NCI-H2107 treated with DMSO at 0.1 percent for 48 hours (cell line): ENCODE data around the gene BMPER.

ENCODE experiments used
- DNase-seq: peaks from one replicate; lab custom pipeline; 2025; ENCODE audit not compliant: unreplicated experiment; lab: John Stamatoyannopoulos, UW

The BMPER gene

DNA sequence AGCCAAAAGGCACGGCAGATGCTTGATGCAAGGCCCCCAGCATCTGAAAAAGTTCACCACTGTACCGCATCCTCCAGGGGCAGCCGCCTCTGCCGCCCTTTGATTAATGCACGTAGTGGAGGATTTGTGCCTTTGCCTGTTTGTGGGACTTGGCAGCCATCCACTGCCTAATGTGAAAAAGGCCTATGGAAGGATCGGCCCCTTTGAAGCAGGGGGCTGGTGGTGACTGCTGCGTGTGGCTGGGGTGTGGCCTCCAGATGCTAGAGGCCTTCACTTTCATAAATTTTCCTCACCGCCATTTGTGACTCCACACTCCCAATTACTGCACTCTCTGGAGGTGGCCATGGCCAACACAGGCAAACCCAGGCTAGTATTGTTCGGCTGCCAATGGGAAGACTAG, 226.0 kb downstream of the BMPER start:
- no peak for DNase-seq

DNA sequence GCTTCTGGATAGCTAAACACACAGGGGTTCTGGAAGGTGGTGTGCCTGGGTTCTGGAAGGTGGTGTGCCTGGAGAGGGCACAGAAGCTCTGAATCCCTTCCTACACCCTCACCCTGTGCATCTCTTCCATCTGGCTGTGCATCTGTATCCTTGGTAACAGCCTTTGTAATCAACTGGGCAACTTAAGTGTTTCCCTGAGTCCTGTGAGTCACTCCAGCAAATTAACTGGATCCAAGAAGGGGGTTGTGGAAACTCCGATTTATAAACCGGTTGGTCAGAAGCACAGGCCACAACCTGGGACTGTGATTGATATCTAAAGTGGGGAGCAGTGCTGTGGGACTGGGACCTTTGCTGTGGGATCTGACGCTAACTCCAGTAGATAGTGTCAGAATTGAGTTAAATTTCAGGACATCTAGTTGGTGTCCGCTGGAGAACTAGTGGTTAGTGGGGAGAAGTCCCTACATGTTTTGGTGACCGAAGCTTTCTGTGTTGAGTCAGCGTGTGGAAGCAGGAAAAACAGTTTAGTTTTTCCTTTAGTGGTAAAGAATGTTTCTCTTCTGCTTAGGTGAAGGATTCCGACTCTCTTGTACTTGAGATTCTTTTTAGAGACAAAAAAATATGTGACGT, 228.1 kb downstream of the BMPER start:
- no peak for DNase-seq

DNA sequence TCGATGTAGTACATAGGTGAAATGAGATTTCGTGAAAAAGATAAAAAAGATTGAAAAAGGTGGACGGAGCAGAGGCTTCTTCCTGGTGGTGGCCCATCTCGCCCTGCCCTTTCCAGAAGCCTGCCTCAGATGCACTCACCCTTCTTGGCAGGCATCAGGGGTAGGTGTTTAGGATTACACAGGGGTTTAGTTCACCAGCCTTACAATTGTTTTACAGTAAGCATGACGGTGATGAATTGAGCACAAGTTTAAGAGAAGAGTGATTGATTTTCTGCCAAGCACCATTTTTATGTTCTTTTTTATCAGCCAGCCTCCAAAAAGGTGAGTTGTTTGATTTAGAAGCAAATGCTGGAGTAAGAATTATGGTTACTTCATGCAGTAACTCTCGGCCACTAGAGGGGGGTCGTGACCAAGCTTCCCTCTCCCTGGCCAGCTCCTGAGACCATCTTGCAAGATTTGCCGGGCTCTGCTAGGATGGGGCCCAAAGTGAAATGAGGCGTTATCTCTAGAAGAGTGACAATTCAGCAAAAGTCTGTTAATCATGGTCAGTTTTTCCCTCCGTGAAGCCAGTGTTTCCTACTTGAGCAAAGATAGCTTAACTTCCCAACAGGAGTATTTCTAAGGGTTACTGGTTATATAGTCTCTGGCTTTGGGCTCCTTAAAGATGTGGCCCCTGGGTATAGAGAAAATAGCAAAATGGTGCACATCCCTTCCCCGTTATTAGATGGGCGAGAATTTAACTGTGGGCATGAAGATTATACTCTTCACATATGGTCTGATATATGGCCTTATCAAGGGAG, 228.8 kb downstream of the BMPER start:
- peak; percentile 3 for DNase-seq

DNA sequence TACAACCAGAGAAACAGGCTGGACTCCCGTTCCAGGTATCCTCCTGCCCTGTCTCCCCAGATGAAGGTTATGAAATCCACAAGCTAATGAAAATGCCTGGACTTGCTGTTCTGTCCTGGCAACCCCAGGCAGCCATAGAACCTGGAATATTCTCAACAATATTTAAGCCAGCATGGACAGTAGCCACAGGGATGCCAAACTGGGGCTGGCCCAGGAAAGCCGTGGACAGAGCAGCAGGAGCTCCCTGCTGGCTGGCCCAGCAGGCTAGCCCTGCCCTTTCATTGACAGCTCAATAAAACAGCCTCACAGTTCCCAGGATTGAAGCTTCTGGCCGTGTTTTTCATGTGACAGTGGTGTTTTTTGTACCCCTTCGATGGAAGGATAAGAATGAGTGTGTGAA, 230.6 kb downstream of the BMPER start:
- DNase-seq = no peak

DNA sequence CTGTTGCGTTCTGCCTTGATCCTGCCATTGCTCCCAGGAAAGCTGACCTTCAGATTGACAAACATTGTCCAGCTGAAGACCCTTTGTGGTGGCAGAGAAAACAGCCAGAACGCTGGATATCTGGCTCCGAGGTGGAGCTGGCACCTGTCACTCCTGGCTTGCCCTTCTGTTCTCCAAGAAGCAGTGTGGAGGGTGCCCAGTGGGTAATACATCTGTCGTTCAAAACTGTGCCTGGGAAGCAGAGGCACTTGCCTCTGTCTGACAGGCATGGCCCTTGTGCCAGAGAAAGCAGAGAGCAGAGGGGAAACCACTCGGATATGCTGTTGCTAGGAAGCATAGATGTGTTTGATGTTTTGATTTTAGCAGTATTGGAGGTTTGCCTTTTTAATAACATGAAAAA, 231.4 kb downstream of the BMPER start:
- DNase-seq = no peak

DNA sequence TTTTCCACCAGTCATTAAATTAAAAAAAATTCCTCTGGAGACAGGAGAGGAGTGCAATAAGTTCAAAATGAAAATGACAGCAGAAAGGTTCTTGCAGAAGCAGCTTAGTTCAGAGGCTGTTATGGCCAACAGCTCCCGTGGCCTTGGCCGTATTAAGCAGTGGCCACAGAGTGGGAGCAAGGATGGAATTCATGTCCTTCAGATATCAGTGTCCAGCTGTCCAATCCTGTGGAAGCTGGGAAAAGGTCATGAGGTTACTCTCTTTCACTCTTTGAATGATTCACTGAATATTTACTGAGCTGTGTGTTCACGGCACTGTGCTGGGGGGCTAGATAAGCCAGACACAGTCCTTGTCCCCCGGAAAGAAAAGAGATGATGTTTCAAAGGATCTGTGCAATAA, 231.8 kb downstream of the BMPER start:
- DNase-seq = no peak

DNA sequence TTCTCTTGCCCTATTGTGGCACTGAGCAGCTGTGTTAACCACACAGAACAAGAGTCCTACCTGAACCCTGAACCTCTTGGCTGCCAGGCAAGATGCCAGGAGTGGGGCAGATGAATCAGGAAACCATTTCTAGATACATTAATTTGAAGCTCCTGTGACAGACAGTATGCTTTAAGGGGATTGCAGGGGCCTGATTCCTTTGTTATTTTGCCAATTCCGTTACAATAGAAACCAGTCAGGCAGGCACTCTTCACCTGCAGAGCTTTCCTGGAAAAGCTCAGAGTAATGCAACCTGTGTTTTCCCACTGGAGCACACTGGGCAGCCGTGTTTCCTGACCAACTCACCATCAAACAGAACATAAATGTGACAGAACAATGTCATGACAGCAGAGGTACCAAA, 233.1 kb downstream of the BMPER start:
- DNase-seq = no peak

DNA sequence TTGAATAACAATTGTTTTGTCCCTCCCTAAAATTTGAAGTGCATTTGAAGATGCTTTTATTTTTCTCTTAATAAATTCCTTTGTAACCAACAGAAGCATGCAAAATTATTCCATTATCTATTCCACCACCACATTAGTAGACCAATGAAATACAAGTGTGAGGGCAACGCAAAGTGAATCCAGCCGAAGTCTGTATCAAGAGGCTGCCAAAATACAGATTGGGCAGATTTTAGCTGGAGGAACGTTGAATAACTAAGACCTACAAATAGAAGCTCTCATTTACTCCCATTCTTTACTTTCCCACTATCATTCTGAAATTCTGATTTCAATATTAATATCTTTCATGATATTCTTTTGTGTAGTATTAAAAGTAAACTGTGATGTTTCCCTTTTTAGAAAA, 233.7 kb downstream of the BMPER start:
- DNase-seq = no peak

DNA sequence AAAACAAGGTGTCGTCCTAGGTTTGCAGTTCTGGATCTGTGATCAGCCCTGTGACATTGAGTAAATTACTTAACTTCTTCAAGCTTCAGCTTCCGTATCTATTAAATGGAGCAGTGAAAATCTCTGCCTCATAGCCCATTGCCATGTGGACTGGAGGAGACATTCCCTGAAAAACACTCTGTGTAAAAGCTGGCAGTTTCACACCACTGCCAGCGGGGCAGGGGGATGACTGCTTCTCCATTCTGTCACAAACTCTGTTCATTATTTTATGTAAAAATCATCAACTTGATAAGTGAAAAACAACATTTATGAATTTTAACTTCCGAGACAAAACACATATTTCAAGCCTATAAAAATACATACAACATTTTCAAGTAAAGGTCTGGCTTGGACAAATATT, 234.7 kb downstream of the BMPER start:
- DNase-seq = no peak

DNA sequence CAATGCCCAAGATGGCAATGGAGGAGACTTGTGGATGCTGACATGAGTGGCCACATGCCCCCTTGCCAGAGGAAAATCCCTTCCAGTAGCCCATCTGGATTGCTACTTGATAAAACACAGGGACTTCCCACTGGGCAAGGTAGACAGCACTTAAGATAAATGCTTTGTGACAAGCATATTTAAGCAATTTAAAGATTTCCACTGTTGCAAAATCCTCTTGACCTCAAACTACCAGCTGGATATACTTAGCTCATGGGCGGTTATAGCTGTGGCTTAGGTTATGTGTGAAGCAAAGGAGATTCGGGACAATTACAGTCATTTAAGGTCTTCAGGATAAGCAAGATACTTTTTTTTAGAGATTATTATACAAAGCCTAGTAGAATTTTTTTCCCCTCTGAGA, 238.1 kb downstream of the BMPER start:
- no peak for DNase-seq

DNA sequence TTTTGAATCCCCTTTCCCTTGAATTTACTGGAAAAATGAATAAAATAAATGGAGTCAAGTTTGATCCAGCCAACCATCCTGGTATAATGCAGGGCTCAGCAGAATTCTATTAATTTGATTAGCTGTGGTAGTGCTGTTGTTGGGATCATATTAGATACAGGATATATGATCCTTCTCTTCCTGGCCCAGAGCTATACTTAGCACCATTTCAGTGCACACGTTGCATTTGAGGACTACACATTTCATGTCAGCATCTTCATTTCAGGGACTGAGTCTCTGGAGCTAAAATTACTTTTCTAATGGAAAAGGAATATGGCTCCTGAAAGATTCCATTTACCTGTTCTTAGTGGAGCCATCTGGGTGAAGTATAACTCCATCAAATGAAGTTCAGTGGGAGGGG, 240.3 kb downstream of the BMPER start:
- DNase-seq = no peak

DNA sequence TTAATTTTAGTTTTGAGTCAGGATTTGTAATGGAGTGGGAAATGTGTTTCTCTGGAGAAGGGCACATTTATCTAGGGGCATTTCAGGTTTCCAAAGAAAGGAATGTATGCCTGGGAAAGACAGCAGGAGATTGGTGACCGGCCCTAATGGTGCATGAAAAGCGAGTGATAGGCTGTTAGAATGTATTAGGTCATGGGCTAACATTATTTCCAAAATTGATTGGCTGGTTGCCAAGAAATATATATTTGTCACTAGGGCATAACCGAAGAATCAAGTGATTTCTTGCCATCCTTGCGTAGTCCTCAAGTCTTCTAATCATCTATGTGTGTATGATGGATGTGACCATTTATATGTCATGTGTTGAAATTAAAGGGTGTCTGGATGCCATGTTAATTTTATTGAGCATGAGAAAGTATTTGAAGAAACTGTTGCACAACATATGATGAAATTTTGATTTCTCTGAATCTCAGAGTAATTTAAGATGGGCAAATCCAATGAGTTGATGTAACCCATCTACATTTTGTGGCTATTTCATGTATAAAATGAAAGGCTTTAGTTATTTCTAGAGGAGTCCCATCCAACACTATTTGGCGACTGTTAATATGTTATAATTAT, 248.4 kb downstream of the BMPER start:
- DNase-seq = no peak

DNA sequence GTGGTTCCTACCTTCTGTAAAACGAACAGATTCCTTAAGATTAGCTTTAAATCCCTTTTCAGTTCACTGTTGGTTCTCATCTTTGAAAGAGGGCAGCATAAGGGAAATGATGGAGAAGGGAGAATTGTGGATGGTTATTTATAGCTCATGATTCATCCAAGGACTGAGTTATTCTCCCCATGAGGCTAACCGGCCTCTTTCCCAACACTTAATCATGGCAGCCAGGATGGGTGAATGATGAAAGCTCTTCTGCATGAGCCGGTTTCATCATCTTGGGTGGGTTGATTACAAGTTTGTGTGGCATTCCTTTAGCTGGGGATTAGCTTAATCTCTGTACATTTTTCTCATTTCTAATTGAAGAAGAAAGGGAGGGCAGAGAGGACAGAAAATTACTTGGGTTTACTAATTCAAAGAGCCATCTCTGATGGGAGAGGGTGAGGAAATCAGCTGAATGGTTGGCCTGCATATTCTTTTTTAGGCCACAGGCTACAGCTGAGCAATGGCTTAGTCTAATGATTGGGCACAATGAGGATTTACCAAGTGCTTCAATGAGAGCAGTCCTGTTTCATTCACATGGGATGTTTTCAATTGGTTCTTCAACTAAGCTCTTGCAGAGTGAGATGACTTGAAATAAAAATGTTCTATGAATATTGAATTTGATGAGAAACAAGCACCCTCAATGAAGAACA, 250.0 kb downstream of the BMPER start:
- DNase-seq = no peak

DNA sequence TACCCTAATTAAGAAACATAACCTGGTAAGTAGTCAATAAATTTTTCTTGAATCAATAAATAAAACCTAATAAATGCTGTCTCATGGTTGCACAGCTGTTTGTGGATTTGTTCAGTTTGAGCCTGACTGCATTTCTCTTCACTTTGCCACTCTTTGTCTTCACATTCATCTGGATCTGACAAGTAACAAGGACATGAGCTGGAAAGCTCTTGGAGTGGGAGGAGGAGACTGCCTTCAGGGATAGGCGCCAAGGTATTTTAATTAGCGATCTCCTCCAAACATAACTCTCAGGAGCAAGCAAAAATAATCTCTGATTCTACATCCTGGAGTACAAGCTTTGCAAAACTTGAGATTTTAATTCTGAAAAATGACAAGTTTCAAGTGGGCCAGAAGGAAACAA, 251.0 kb downstream of the BMPER start:
- DNase-seq = no peak

DNA sequence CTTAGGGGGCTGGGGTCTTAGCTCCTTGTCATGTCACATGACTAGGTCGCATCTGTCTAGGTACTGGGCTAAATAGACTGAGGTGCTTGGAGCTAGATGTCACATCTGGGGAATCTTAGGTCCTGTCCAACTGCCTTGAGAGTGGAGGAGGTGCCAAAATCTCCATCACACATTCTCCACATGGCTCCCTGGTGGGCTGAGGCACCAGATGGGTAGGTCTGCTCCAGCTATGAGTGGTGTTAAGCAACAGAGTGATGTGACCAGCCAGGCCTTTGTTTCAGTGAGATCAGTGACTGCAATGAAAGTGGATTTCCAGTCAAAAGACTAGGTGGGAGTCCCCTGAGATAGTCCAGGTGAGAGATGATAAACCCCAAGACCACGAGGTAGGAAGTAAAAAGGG, 251.8 kb downstream of the BMPER start:
- no peak for DNase-seq

DNA sequence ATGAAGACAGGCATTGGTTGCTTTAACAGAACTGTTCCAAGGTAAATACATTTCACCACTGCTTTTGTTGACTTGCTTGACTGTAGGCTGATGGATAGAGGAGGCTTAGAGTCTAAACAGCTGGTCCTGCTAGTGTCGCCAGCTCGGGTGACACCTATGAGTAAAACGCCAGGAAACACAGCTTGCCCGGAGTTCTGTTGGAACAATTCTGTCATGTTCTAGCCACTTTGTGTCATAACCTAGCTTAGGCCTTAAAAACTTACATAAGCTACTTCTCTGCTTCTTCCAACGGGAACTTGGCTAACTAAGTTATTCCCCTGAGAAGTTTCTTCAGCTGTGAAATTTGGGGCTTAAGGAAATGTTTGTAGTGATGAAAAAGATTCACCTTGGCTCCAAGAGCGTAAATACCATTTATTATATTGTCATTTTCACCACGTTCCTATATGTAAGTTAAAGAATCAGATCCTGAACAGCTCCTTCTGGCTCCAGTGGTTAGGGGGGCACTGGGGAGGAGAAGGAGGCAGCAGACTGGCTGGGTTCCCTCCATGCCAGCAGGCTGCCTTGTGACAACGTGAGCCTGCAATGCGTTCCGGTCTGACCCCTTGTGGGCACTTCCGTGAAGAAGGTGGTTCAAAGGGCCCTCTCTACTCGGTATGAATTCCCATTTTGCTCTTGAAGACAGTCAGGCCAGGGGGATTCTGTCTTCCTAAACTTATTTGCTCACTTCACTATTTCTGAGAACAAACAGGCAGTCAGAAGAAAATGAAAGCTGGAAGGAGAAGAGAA, 253.2 kb downstream of the BMPER start:
- DNase-seq = no peak

DNA sequence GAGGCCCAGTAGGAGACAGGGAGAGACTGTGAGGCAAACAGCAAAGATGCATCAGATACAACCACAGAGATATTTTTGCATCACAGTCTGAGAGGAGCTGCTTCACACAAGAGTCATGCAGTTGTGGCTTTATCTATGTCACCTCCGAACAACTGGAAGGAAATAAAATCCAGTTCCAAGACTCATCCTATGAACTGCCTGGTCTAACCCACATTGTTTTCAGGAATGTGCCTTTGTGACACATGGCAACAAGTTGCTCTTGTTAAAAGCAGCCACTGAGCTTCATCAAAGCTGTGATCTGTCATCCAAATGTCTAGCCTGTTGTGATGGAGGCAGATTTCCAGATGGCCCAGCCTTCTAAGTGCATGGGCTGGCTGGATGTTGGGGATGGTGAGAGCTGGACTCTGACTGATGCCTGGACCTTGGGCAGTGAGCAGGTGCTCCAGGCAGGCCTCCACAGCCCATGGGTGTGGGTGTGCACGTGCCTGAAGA, 255.0 kb downstream of the BMPER start:
- DNase-seq = no peak

DNA sequence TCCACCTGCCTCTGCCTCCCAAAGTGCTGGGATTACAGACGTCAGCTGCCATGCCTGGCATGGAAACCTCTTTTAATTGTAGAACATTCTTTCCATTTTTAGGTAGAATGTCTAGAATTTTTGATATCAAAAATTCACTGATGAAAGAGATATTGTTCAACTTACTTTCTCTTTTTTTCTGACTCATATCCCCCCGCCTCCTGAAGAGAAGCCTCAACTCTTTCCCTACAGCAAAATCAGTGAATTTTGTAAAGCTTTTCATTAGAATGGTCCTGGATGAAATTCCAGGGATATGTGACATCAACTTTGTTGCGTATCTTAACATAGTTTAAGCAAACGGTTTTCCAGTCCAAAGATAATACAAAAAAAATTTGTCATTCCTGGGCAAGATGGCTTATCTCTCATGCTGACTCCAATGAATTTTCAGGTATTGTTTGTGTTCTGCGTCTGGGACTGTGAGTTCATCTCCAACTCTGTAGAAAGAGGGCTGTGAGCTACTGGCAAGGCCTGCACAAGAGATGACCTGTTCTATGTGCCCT, 256.8 kb downstream of the BMPER start:
- no peak for DNase-seq

DNA sequence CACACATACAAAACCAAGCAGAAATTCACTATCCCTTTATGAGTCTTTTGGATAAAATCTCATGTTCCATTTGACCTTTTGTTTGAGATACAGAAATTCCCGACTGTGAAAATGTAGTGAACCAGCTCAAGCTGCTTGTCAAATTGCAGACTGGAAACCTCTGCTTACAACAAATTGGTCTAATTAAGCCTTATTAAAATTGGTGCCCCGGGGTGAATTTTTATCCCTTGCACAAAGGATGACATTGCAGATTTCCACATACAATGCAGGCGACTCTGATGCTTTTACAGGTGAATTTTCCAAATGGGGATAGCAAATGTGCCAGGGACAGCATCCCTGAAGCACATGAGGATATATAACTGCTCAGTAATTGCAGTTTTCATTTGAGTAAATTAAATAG, 257.3 kb downstream of the BMPER start:
- DNase-seq = no peak

DNA sequence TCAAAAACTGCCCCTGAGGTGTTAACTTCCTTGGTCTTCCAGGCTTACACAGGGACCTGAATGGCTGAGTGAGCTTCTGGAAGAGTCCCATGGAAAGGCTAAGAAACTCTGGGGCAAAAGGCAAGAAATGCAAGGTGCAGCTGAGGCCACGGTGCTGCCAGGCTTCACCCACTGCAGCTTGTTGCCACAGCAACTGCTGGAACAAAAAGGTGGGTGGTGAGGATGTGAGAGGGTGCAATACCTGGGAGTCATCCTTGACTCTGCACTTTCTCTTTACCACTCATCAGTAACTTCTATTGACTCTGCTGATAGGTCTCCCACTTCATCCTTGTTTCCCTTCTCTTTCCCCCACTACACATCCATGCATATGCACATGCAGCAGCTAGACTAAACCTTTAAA, 258.6 kb downstream of the BMPER start:
- DNase-seq = no peak

DNA sequence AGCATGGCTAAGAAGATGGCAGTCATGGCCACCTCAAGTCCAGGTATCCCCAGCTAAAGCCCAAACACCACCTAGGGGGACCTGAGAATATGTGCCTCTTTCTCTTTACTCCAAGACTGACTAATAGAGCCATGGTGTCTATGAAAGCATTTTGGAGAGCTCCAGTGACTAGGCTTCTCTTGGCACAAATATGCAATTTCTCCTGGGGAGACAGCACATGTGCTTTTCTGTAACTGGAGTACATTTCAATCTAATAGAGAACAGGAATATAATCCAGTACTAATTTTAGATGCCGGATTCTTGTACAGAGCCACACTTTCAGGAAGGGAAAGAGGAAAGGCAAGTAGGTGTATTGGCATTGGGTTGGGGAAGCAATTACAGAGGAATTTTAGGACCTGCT, 260.1 kb downstream of the BMPER start:
- DNase-seq = no peak
